GM21381 (cell line): ENCODE data around the gene ELOVL5.
A peak's percentile ranks its signal among the peaks of the same experiment; 100 is the strongest.

Experiments used
- ATAC-seq: cut with Tn5 transposase; IDR thresholded peaks from one replicate; pipeline ENCODE4 v1.9.1; 2021; ENCODE audit warnings: mild to moderate bottlenecking, moderate library complexity; ENCODE audit not compliant: unreplicated experiment

ELOVL5 gene

GRCh38 chr6:53281518-53282215, 67.1 kb downstream of the ELOVL5 start:
- peak; percentile 50 for ATAC-seq

GRCh38 chr6:53280207-53280606, 68.5 kb downstream of the ELOVL5 start:
- no peak for ATAC-seq

- ATAC-seq: no peak
These were observed 69.5 kb downstream of the ELOVL5 start for GRCh38 chr6:53279293-53279692.

GRCh38 chr6:53273370-53273769, 75.4 kb downstream of the ELOVL5 start:
- no peak for ATAC-seq

GRCh38 chr6:53269827-53270226, 78.9 kb downstream of the ELOVL5 start:
- no peak for ATAC-seq

- ATAC-seq: no peak
These were observed 79.7 kb downstream of the ELOVL5 start for GRCh38 chr6:53268858-53269608.

GRCh38 chr6:53266553-53267090, 82.1 kb downstream of the ELOVL5 start:
- no peak for ATAC-seq

GRCh38 chr6:53264915-53265607, 83.7 kb downstream of the ELOVL5 start:
- ATAC-seq: no peak

- no peak for ATAC-seq
These were observed 84.4 kb downstream of the ELOVL5 start for GRCh38 chr6:53264337-53264736.

- no peak for ATAC-seq
These were observed 84.8 kb downstream of the ELOVL5 start for GRCh38 chr6:53263917-53264316.

GRCh38 chr6:53259860-53260580, 88.7 kb downstream of the ELOVL5 start:
- ATAC-seq: no peak

- no peak for ATAC-seq
These were observed 90.0 kb downstream of the ELOVL5 start for GRCh38 chr6:53258774-53259155.

GRCh38 chr6:53258076-53258773, 90.5 kb downstream of the ELOVL5 start:
- no peak for ATAC-seq

GRCh38 chr6:53257533-53257932, 91.2 kb downstream of the ELOVL5 start:
- no peak for ATAC-seq

GRCh38 chr6:53257001-53257400, 91.7 kb downstream of the ELOVL5 start:
- ATAC-seq: no peak

- ATAC-seq: no peak
These were observed 96.5 kb downstream of the ELOVL5 start for GRCh38 chr6:53252177-53252692.

- ATAC-seq: no peak
These were observed 97.6 kb downstream of the ELOVL5 start for GRCh38 chr6:53251033-53251672.

- ATAC-seq: no peak
These were observed 98.3 kb downstream of the ELOVL5 start for GRCh38 chr6:53250176-53251032.

GRCh38 chr6:53246924-53247323, 101.8 kb downstream of the ELOVL5 start:
- no peak for ATAC-seq
